GM18505 (cell line): ENCODE results near the gene TRIM69.
A peak's percentile ranks its signal among the peaks of the same experiment; 100 is the strongest.
"Not testable (repeated sequence)": the region's sequence is repeated elsewhere in the genome, so short reads cannot be mapped to it uniquely, and the experiment has no call there.

ENCODE experiments used
- ATAC-seq: cut with Tn5 transposase; IDR thresholded peaks from one replicate; pipeline ENCODE4 v1.9.1; 2021; ENCODE audit not compliant: unreplicated experiment
- POLR2A ChIP-seq: IDR thresholded peaks from 4 replicates; pipeline ENCODE4 v1.6.1; 2011; ENCODE audit warnings: borderline replicate concordance; ENCODE audit not compliant: insufficient read depth, insufficient read length; ENCODE audit errors: extremely low read depth

The TRIM69 gene

GRCh38 chr15:44720460-44721176, 15.7 kb upstream of the TRIM69 start:
- ATAC-seq = no peak
- no peak for TF ChIP-seq POLR2A

- no peak for ATAC-seq
- no peak for TF ChIP-seq POLR2A
Measured at GRCh38 chr15:44722011-44722410, 14.3 kb upstream of the TRIM69 start.

GRCh38 chr15:44726136-44726535, 10.2 kb upstream of the TRIM69 start:
- no peak for TF ChIP-seq POLR2A
- no peak for ATAC-seq

- TF ChIP-seq POLR2A = peak; percentile 98
- peak; percentile 25 for ATAC-seq
Measured at GRCh38 chr15:44726568-44727484, 9.5 kb upstream of the TRIM69 start.

GRCh38 chr15:44727485-44728231, 8.7 kb upstream of the TRIM69 start:
- TF ChIP-seq POLR2A = no peak
- no peak for ATAC-seq

GRCh38 chr15:44728232-44728575, 8.1 kb upstream of the TRIM69 start:
- peak; percentile 55 for TF ChIP-seq POLR2A
- not testable (repeated sequence) for ATAC-seq

GRCh38 chr15:44728576-44729407, 7.5 kb upstream of the TRIM69 start:
- TF ChIP-seq POLR2A = peak; percentile 88
- peak; percentile 67 for ATAC-seq

GRCh38 chr15:44729408-44730127, 6.8 kb upstream of the TRIM69 start:
- peak; percentile 3 for ATAC-seq
- TF ChIP-seq POLR2A = no peak

- no peak for TF ChIP-seq POLR2A
- no peak for ATAC-seq
Measured at GRCh38 chr15:44734839-44735481, 1.4 kb upstream of the TRIM69 start.

- ATAC-seq = no peak
- TF ChIP-seq POLR2A = no peak
Measured at GRCh38 chr15:44735482-44736180, 697 bp upstream of the TRIM69 start.

GRCh38 chr15:44738340-44738984, 2.1 kb downstream of the TRIM69 start:
- ATAC-seq = no peak
- no peak for TF ChIP-seq POLR2A

GRCh38 chr15:44739222-44739847, 3.0 kb downstream of the TRIM69 start:
- ATAC-seq = not testable (repeated sequence)

- ATAC-seq = not testable (repeated sequence)
Measured at GRCh38 chr15:44743454-44743853, 7.1 kb downstream of the TRIM69 start.
